ENCODE measurements around the gene VSNL1.

The VSNL1 gene

DNA sequence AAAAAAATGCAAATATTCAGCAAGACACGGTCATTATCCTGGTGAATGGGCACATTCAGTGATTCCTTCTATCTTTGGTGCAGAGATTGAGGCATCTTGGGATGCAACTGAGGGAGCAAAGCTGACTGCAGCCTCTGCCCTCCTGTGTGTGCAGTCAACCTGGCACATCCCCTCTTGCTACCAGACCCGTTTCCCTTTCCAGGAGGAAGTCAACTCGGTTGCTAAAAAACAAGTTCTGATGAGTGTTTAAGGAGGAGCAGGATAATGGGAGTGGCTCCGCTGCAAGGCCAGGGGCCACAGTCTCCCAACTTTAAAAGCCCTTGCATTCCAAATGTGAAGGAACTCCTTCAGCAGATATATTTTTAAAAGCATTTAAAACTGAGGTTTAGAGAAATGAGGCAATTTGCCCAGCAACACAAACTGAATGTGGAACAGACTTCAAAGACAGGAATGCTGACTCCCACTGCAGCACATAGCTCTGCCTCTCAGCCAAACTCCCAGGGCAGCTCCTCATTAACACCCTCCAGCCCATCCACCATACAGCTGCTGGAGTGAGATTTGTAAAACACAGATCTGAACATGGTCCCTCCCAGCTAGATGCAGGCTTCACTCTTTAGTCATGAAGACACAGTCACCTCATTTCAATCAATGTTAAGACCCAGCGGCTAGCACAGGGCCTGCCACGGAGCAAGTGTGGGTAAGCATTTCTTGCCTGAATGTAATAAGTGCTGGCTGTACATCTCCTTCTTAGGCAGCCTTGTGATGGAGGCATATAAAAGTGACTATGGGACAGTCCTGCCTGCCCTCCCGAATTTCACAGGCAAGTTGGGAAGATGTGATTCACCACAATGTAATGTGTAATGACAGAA is 54.3 kb downstream of the VSNL1 start:
- H3K9ac ChIP-seq (ENCODE audit: low read length) = peak overlapping the region; percentile 12
- no peak overlapping the region for H3K4ac ChIP-seq (ENCODE audit: low read depth in 1 of 2, low read length in 2 of 2)
- H2BK120ac ChIP-seq (ENCODE audit: low read depth, low read length) = no peak overlapping the region
- no peaks in the 10 kb centered on the region for H3K27me3 ChIP-seq (ENCODE audit: control insufficient read depth in 1 of 2, insufficient read depth in 1 of 2, low read length in 2 of 2)
- peaks cover 5% of the 10 kb centered on the region for H3K4me1 ChIP-seq (ENCODE audit: control insufficient read depth, insufficient read depth, low read depth, low read length)
- WGBS = 75% methylated on average over 4 of the region's 7 CpGs
- peak overlapping the region; percentile 50 for H4K91ac ChIP-seq (ENCODE audit: low read length)
- peak overlapping the region; percentile 1 to 91 for H3K18ac ChIP-seq (ENCODE audit: low read depth in 1 of 2, low read length in 2 of 2)
- H3K9me3 ChIP-seq (ENCODE audit: control insufficient read depth, low read length) = no peaks in the 10 kb centered on the region
- peak; percentile 24 for DNase-seq
- no peaks in the 10 kb centered on the region for H3K79me1 ChIP-seq (replicated peaks; ENCODE audit: low read length, poor library complexity, severe bottlenecking)
- no peak overlapping the region for H2AFZ ChIP-seq (ENCODE audit: low read depth, low read length)
- H2AK5ac ChIP-seq (ENCODE audit: low read length, severe bottlenecking) = peak overlapping the region; percentile 47
- peak overlapping the region; percentile 52 for H2BK15ac ChIP-seq (ENCODE audit: low read depth, poor library complexity, severe bottlenecking)
- H3K23ac ChIP-seq (ENCODE audit: low read length in 2 of 2) = no peak overlapping the region
- no peak overlapping the region for H2BK5ac ChIP-seq (ENCODE audit: low read depth, low read length, poor library complexity, severe bottlenecking)
- peak overlapping the region; percentile 54 for H4K8ac ChIP-seq (ENCODE audit: low read length)
- H3K4me2 ChIP-seq (ENCODE audit: low read length, poor library complexity, severe bottlenecking) = no peak overlapping the region
- peak overlapping the region in 1 of 2 experiments; percentile 23 for H2BK12ac ChIP-seq (ENCODE audit: low read length in 2 of 2)
- peak overlapping the region in 1 of 2 experiments; percentile 9 for H3K4me3 ChIP-seq (ENCODE audit: insufficient read depth in 1 of 2, low read depth in 1 of 2, low read length in 2 of 2)
- H3K36me3 ChIP-seq (ENCODE audit: control insufficient read depth in 1 of 2, insufficient read depth in 2 of 2, low read depth in 1 of 2, low read length in 2 of 2) = no peaks in the 10 kb centered on the region
- peak overlapping the region; percentile 26 for H3K27ac ChIP-seq (ENCODE audit: low read length, poor library complexity, severe bottlenecking)
- no peak overlapping the region for H3K14ac ChIP-seq (ENCODE audit: low read length in 2 of 2)

DNA sequence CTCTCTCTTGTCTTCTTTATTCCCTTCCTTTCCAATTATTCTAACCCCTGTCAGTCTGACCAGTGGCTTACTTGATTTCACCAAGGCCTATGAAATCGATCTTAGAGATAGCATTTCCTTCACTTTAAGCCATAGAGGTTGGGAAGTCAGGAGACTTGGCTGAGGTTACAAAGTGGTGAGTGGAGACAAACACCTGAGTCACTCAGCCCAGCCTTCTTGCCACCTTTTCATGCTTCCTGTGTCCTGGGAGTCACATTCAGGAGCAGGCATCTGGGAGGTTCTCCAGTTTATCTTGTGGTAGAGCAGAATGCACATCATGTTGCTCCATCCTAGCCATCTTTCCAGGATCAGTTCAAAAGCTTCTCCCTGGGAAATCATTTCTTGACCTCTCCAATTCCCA is 59.1 kb downstream of the VSNL1 start:
- H2BK12ac ChIP-seq (ENCODE audit: low read length in 2 of 2) = no peak overlapping the region
- no peak overlapping the region for H2AFZ ChIP-seq (ENCODE audit: low read depth, low read length)
- no peak overlapping the region for H3K4ac ChIP-seq (ENCODE audit: low read depth in 1 of 2, low read length in 2 of 2)
- no peak overlapping the region for H2AK5ac ChIP-seq (ENCODE audit: low read length, severe bottlenecking)
- H3K79me1 ChIP-seq (replicated peaks; ENCODE audit: low read length, poor library complexity, severe bottlenecking) = no peaks in the 10 kb centered on the region
- peaks cover 0 to 6% of the 10 kb centered on the region in 2 experiments for H3K36me3 ChIP-seq (ENCODE audit: control insufficient read depth in 1 of 2, insufficient read depth in 2 of 2, low read depth in 1 of 2, low read length in 2 of 2)
- H2BK120ac ChIP-seq (ENCODE audit: low read depth, low read length) = no peak overlapping the region
- peaks cover 4% of the 10 kb centered on the region for H3K4me1 ChIP-seq (ENCODE audit: control insufficient read depth, insufficient read depth, low read depth, low read length)
- no peaks in the 10 kb centered on the region for H3K27me3 ChIP-seq (ENCODE audit: control insufficient read depth in 1 of 2, insufficient read depth in 1 of 2, low read length in 2 of 2)
- H3K14ac ChIP-seq (ENCODE audit: low read length in 2 of 2) = no peak overlapping the region
- H3K23ac ChIP-seq (ENCODE audit: low read length in 2 of 2) = no peak overlapping the region
- no peak overlapping the region for H4K8ac ChIP-seq (ENCODE audit: low read length)
- no peak overlapping the region for H3K4me2 ChIP-seq (ENCODE audit: low read length, poor library complexity, severe bottlenecking)
- H3K9me3 ChIP-seq (ENCODE audit: control insufficient read depth, low read length) = no peaks in the 10 kb centered on the region
- H3K4me3 ChIP-seq (ENCODE audit: insufficient read depth in 1 of 2, low read depth in 1 of 2, low read length in 2 of 2) = no peak overlapping the region
- no peak overlapping the region for H4K91ac ChIP-seq (ENCODE audit: low read length)
- H3K18ac ChIP-seq (ENCODE audit: low read depth in 1 of 2, low read length in 2 of 2) = no peak overlapping the region
- H2BK5ac ChIP-seq (ENCODE audit: low read depth, low read length, poor library complexity, severe bottlenecking) = no peak overlapping the region
- DNase-seq = no peak
- H2BK15ac ChIP-seq (ENCODE audit: low read depth, poor library complexity, severe bottlenecking) = no peak overlapping the region
- no peak overlapping the region for H3K27ac ChIP-seq (ENCODE audit: low read length, poor library complexity, severe bottlenecking)
- H3K9ac ChIP-seq (ENCODE audit: low read length) = no peak overlapping the region
- no CpG with 5 or more reads among the region's 1 CpG for WGBS

DNA sequence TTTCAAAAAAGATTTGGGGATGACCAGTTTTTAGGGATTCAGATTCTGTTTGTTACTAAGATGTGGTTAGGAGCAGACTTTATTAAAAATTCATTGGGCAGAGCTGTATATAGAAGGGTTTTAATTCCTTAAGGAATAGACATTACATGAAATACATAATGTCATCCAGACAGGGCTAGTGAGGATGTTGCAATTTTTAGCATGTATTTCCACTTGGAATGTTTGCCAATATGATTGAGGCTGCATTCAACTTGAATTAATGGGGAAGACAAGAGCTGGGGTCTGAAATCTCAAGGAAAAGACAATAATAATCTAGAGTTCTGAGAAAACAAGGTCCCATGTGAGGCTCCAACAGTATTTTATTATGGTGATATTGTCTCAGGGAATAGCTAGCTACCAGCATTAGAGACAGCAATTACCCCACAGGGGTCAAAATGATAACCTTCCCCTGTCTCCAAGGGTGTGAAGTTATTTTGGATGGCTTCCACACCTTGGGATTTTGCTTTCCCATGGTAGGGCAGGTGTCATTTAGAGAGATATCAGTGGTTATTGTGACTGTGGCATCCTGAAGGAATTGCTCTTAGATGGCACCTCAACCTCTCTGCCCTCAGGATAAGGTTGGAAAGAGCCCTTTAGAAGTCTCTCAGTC is 60.2 kb downstream of the VSNL1 start:
- Histone ChIP-seq H2AFZ (ENCODE audit: low read depth, low read length) (no peak overlapping the region), H3K4me3 (ENCODE audit: insufficient read depth in 1 of 2, low read depth in 1 of 2, low read length in 2 of 2) (no peak overlapping the region), H3K9me3 (ENCODE audit: control insufficient read depth, low read length) (no peaks in the 10 kb centered on the region), H4K8ac (ENCODE audit: low read length) (no peak overlapping the region), H3K4ac (ENCODE audit: low read depth in 1 of 2, low read length in 2 of 2) (no peak overlapping the region), H2BK12ac (ENCODE audit: low read length in 2 of 2) (no peak overlapping the region), H3K36me3 (ENCODE audit: control insufficient read depth in 1 of 2, insufficient read depth in 2 of 2, low read depth in 1 of 2, low read length in 2 of 2) (peaks cover 0 to 6% of the 10 kb centered on the region in 2 experiments), H2AK5ac (ENCODE audit: low read length, severe bottlenecking) (no peak overlapping the region), H3K18ac (ENCODE audit: low read depth in 1 of 2, low read length in 2 of 2) (no peak overlapping the region), H2BK15ac (ENCODE audit: low read depth, poor library complexity, severe bottlenecking) (no peak overlapping the region), H3K27me3 (ENCODE audit: control insufficient read depth in 1 of 2, insufficient read depth in 1 of 2, low read length in 2 of 2) (no peaks in the 10 kb centered on the region), H3K4me2 (ENCODE audit: low read length, poor library complexity, severe bottlenecking) (no peak overlapping the region), H2BK120ac (ENCODE audit: low read depth, low read length) (no peak overlapping the region), H3K4me1 (ENCODE audit: control insufficient read depth, insufficient read depth, low read depth, low read length) (peaks cover 2% of the 10 kb centered on the region), H3K23ac (ENCODE audit: low read length in 2 of 2) (no peak overlapping the region), H3K9ac (ENCODE audit: low read length) (no peak overlapping the region), H3K27ac (ENCODE audit: low read length, poor library complexity, severe bottlenecking) (no peak overlapping the region), H3K14ac (ENCODE audit: low read length in 2 of 2) (no peak overlapping the region), H4K91ac (ENCODE audit: low read length) (no peak overlapping the region), H2BK5ac (ENCODE audit: low read depth, low read length, poor library complexity, severe bottlenecking) (no peak overlapping the region), H3K79me1 (replicated peaks; ENCODE audit: low read length, poor library complexity, severe bottlenecking) (no peaks in the 10 kb centered on the region)
- DNase-seq = no peak

DNA sequence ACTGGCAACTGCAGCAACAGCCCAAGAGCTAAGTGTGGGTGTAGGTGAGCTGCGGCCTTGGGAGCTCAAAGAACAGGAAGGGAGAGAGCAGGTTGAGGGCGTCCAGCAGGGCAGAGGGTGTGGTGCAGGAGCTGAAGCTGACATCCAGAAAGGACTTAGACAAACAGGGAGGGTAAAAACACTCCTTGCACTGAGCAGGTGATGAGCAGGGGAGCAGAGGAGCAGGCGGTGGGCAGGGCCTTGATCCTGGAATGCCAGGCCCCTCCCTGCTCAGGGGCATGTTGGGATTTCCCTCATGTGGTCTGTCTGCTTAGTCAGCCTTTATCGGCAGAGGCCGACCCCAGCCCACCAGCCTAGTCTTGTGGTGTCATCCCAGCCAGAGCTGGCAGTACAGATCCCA is 63.6 kb downstream of the VSNL1 start:
- no peak overlapping the region for H3K4ac ChIP-seq (ENCODE audit: low read depth in 1 of 2, low read length in 2 of 2)
- WGBS = 92% methylated on average over 5 of the region's 5 CpGs
- no peak overlapping the region for H3K4me2 ChIP-seq (ENCODE audit: low read length, poor library complexity, severe bottlenecking)
- H3K9me3 ChIP-seq (ENCODE audit: control insufficient read depth, low read length) = no peaks in the 10 kb centered on the region
- no peak overlapping the region for H3K14ac ChIP-seq (ENCODE audit: low read length in 2 of 2)
- no peak overlapping the region for H2BK12ac ChIP-seq (ENCODE audit: low read length in 2 of 2)
- no peak overlapping the region for H2AK5ac ChIP-seq (ENCODE audit: low read length, severe bottlenecking)
- DNase-seq = no peak
- no peak overlapping the region for H2BK5ac ChIP-seq (ENCODE audit: low read depth, low read length, poor library complexity, severe bottlenecking)
- no peak overlapping the region for H3K9ac ChIP-seq (ENCODE audit: low read length)
- no peak overlapping the region for H2AFZ ChIP-seq (ENCODE audit: low read depth, low read length)
- no peak overlapping the region for H2BK15ac ChIP-seq (ENCODE audit: low read depth, poor library complexity, severe bottlenecking)
- H4K91ac ChIP-seq (ENCODE audit: low read length) = no peak overlapping the region
- no peak overlapping the region for H2BK120ac ChIP-seq (ENCODE audit: low read depth, low read length)
- peaks cover 2% of the 10 kb centered on the region for H3K4me1 ChIP-seq (ENCODE audit: control insufficient read depth, insufficient read depth, low read depth, low read length)
- H3K23ac ChIP-seq (ENCODE audit: low read length in 2 of 2) = no peak overlapping the region
- no peak overlapping the region for H4K8ac ChIP-seq (ENCODE audit: low read length)
- H3K4me3 ChIP-seq (ENCODE audit: insufficient read depth in 1 of 2, low read depth in 1 of 2, low read length in 2 of 2) = no peak overlapping the region
- H3K79me1 ChIP-seq (replicated peaks; ENCODE audit: low read length, poor library complexity, severe bottlenecking) = no peaks in the 10 kb centered on the region
- H3K27me3 ChIP-seq (ENCODE audit: control insufficient read depth in 1 of 2, insufficient read depth in 1 of 2, low read length in 2 of 2) = no peaks in the 10 kb centered on the region
- H3K27ac ChIP-seq (ENCODE audit: low read length, poor library complexity, severe bottlenecking) = no peak overlapping the region
- no peak overlapping the region for H3K18ac ChIP-seq (ENCODE audit: low read depth in 1 of 2, low read length in 2 of 2)
- peaks cover 0 to 6% of the 10 kb centered on the region in 2 experiments for H3K36me3 ChIP-seq (ENCODE audit: control insufficient read depth in 1 of 2, insufficient read depth in 2 of 2, low read depth in 1 of 2, low read length in 2 of 2)

All from mesenchymal stem cell (in vitro differentiated cells and primary cell).